Neutrophil (primary cell): Measurements from ENCODE around the gene POLR2H.

Source experiments
- H3K27ac ChIP-seq: fragments of 200-600 bp; sonication (generic); 2 replicates; pipeline ENCODE4 v1.5.1; 2016; ENCODE audit warnings: mild to moderate bottlenecking, moderate library complexity
- H3K27me3 ChIP-seq: fragments of 200-600 bp; sonication (generic); 2 replicates; pipeline ENCODE4 v1.6.0; 2016; ENCODE audit warnings: mild to moderate bottlenecking
- H3K36me3 ChIP-seq: fragments of 200-600 bp; sonication (generic); 2 replicates; pipeline ENCODE4 v1.5.1; 2017
- H3K4me1 ChIP-seq, 2 experiments: fragments of 200-600 bp in 1 of 2; sonication (generic) in 1 of 2; 1 replicate in 1 of 2; 2 replicates in 1 of 2; pipeline versions ENCODE4 v1.5.1 to v1.6.1; 2013 to 2016; ENCODE audit warnings: low read depth in 1 of 2, low read length in 1 of 2, mild to moderate bottlenecking in 1 of 2, moderate library complexity in 1 of 2; ENCODE audit not compliant: control insufficient read depth in 1 of 2, insufficient read depth in 1 of 2
- H3K4me3 ChIP-seq, 2 experiments: fragments of 200-600 bp in 1 of 2; sonication (generic) in 1 of 2; 1 replicate in 1 of 2; 2 replicates in 1 of 2; pipeline ENCODE4 v1.5.1; 2013 to 2016; ENCODE audit warnings: low read depth in 1 of 2, low read length in 1 of 2, mild to moderate bottlenecking in 1 of 2, moderate library complexity in 1 of 2
- H3K9me3 ChIP-seq: fragments of 200-600 bp; sonication (generic); 2 replicates; pipeline ENCODE4 v1.5.1; 2016
- TF ChIP-seq, protein P1 (sequence below): fragments of 200-600 bp; sonication (generic); IDR thresholded peaks from 2 replicates; pipeline ENCODE4 v1.5.1; 2016; ENCODE audit warnings: antibody characterized with exemption

The POLR2H gene

DNA sequence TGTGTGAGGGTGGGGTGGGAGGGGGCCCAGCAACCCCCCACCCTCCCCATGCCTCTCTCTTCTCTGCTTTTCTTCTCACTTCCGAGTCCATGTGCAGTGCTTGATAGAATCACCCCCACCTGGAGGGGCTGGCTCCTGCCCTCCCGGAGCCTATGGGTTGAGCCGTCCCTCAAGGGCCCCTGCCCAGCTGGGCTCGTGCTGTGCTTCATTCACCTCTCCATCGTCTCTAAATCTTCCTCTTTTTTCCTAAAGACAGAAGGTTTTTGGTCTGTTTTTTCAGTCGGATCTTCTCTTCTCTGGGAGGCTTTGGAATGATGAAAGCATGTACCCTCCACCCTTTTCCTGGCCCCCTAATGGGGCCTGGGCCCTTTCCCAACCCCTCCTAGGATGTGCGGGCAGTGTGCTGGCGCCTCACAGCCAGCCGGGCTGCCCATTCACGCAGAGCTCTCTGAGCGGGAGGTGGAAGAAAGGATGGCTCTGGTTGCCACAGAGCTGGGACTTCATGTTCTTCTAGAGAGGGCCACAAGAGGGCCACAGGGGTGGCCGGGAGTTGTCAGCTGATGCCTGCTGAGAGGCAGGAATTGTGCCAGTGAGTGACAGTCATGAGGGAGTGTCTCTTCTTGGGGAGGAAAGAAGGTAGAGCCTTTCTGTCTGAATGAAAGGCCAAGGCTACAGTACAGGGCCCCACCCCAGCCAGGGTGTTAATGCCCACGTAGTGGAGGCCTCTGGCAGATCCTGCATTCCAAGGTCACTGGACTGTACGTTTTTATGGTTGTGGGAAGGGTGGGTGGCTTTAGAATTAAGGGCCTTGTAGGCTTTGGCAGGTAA, 16.0 kb upstream of the POLR2H start:
- H3K27ac ChIP-seq = no peak overlapping the region
- no peaks in the 10 kb centered on the region for H3K27me3 ChIP-seq
- H3K9me3 ChIP-seq = no peaks in the 10 kb centered on the region
- H3K4me1 ChIP-seq = no peaks in the 10 kb centered on the region
- peaks cover 33% of the 10 kb centered on the region for H3K36me3 ChIP-seq
- H3K4me3 ChIP-seq = no peak overlapping the region
- TF ChIP-seq, protein P1, sequence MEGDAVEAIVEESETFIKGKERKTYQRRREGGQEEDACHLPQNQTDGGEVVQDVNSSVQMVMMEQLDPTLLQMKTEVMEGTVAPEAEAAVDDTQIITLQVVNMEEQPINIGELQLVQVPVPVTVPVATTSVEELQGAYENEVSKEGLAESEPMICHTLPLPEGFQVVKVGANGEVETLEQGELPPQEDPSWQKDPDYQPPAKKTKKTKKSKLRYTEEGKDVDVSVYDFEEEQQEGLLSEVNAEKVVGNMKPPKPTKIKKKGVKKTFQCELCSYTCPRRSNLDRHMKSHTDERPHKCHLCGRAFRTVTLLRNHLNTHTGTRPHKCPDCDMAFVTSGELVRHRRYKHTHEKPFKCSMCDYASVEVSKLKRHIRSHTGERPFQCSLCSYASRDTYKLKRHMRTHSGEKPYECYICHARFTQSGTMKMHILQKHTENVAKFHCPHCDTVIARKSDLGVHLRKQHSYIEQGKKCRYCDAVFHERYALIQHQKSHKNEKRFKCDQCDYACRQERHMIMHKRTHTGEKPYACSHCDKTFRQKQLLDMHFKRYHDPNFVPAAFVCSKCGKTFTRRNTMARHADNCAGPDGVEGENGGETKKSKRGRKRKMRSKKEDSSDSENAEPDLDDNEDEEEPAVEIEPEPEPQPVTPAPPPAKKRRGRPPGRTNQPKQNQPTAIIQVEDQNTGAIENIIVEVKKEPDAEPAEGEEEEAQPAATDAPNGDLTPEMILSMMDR = no peak

DNA sequence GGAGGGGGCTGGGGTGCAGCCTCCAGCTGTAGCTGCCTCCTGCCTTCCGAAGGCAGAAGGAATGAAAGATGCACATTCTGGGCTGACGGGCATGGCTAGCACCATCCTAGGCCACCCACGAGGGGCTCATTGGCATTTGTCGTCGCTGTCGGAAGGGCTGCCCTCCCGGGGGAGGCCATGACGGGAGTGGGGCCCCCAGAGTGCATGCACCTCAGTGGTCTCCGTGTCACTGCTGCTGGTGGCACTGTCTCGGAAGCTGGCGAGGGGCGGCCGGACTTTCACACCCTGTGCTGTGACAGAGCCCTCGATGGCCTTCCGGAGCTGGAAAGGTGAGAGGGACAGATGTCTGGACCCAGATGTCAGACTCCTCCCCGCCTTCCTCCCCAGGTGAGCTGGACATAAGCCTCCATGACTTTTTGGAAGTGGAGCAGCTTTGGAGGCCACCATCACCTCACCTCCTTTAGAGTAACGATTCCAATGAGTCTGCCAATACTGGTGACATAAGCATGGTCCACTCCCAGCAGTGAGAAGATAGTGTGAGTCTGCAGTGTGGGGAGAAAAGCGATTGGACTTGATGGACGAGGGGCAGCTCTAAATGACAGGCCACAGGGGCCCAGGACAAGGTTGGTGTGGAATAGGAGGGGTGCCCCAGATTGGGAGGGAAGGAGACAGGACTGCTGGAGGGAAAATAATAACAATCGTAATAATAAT, 14.9 kb upstream of the POLR2H start:
- TF ChIP-seq, protein P1 = no peak
- Histone ChIP-seq H3K27ac (no peak overlapping the region), H3K27me3 (no peaks in the 10 kb centered on the region), H3K36me3 (peaks cover 32% of the 10 kb centered on the region), H3K4me3 (no peak overlapping the region), H3K9me3 (no peaks in the 10 kb centered on the region), H3K4me1 (no peaks in the 10 kb centered on the region)

DNA sequence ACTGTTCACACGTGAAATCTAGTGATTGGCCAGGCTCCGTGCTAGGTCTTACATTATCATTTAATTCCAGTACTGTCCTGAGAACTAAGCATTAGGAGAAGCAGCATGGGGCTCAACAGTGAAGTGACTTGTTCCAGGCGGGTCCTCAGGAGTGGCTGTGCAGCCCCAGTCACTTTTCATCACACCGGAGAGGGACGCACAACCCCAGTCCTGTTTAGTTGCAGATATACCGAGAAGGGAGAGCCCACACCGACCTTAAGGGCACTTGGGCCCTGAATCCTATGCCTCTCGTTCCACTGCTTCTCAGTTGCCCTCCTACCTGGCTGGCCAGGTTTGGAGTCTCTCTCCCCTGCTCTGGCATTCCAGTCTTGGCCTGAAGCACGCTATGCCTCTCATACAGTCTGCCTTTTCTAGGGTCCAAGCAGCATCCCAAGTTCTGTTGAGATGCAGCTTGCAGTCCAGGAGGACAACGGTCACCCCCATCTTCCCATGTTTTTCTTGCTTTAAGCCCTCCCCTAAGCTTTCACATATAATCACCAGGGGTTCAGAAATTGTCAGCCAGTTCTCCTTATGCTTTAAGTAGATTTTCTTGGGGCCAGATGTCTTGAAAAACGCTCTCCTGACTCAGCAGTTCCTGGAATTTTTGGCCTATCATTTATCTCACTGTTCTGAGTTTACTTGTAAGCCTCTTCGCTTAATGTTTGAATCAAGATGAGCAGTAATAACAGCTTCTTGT, 14.0 kb upstream of the POLR2H start:
- Histone ChIP-seq H3K27ac (no peak overlapping the region), H3K4me1 (no peaks in the 10 kb centered on the region)

DNA sequence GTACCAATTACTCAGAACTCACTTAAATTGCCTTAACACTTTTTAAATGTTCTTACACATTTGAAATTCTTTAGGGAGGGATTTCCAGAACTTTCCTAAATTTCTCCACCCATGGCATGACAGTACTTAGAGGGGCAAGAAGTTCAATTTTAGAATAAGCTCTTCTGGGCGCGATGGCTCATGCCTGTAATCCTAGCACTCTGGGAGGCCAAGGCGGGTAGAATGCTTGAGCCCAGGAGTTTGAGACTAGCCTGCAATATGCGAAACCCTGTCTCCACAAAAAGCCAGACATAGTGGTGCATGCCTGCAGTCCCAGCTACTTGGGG, 13.5 kb upstream of the POLR2H start:
- peaks cover 19% of the 10 kb centered on the region for H3K36me3 ChIP-seq
- H3K9me3 ChIP-seq = no peaks in the 10 kb centered on the region
- TF ChIP-seq, protein P1 = no peak
- no peak overlapping the region for H3K4me3 ChIP-seq
- no peaks in the 10 kb centered on the region for H3K27me3 ChIP-seq
- no peak overlapping the region for H3K27ac ChIP-seq
- H3K4me1 ChIP-seq = no peaks in the 10 kb centered on the region

More for the DNA sequence above, 14.0 kb upstream of the POLR2H start:
- H3K9me3 ChIP-seq = no peaks in the 10 kb centered on the region
- TF ChIP-seq, protein P1 = no peak
- peaks cover 24% of the 10 kb centered on the region for H3K36me3 ChIP-seq
- H3K27me3 ChIP-seq = no peaks in the 10 kb centered on the region
- H3K4me3 ChIP-seq = no peak overlapping the region

DNA sequence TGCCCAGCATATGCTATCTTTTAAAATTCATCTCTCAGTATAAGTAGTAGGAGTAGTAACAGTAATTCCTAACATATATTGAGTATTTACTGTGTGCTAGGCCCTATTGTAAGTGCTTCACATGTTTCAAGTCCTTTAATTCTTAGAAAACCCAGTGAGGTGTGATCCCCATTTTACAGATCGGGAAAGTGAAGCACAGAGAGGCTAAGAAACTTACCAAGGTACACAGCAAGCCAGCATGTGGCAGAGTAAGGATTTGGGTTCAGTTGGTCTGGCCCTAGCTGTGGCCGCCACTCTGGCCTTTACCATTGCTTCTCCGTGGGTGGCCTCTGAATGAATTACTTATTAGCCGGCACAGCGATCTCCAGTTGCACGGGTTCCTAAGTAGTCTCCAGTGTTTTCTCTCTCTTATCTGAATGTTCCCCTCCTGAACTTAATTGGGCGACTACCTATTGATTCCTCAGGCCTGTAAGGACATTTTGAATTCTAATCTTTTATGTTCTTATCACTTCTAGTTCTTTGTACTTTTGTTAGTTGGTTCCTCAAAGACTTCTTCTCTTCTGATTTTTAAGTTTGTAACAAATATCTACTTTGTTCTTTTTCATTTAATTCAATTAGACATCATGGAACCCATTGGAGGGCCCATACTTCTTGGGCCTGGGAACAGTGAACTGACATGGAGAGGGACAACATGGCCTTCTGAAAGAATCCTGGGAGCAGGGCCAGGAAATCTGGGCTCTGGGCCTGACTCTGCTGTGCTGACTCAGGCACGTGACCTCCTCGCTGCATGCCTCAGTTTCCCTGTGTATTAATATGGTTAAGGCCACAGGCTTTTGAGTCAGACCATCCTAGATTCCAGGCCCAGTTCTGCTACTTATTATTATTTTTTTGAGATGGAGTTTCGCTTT, 11.7 kb upstream of the POLR2H start:
- Histone ChIP-seq H3K27ac (no peak overlapping the region), H3K4me3 (no peak overlapping the region), H3K27me3 (no peaks in the 10 kb centered on the region), H3K4me1 (no peaks in the 10 kb centered on the region), H3K9me3 (no peaks in the 10 kb centered on the region), H3K36me3 (peaks cover 4% of the 10 kb centered on the region)
- TF ChIP-seq, protein P1 = no peak
